Measurements from ENCODE around the gene NBEAL1. TPM values are rescaled to one million over a fixed set of nuclear protein-coding genes. Genes with fewer than 3 reads are reported as not detected.
"Not testable (repeated sequence)": the region's sequence is repeated elsewhere in the genome, so short reads cannot be mapped to it uniquely, and the experiment has no call there.

The NBEAL1 gene
- total RNA-seq, 2 donors from 2014 or later, result 37.4 to 60.8 TPM

DNA sequence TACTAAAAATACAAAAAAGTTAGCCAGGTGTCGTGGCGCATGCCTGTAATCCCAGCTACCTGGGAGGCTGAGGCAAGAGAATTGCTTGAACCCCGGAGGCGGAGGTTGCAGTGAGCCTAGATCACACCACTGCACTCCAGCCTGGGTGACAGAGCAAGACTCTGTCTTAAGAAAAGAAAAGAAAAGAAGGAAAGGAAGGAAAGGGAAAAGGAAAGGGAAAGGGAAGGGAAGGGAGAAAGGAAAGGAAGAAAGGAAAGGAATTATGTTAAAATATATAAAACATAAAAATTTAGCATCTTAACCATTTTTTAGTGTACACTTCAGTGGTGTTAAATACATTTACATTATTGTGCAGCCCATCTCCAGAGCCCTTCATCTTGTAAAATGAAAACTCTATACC is 76.0 kb downstream of the NBEAL1 start:
- not testable (repeated sequence) for DNase-seq (ENCODE audit: low spot score)
- intact Hi-C loops (cut with DNase I), result loop anchor here in 1 of 2 donors (10.0 kb wide), 1 partner anchor 1064 kb away; no protein-coding TSS in a partner anchor

DNA sequence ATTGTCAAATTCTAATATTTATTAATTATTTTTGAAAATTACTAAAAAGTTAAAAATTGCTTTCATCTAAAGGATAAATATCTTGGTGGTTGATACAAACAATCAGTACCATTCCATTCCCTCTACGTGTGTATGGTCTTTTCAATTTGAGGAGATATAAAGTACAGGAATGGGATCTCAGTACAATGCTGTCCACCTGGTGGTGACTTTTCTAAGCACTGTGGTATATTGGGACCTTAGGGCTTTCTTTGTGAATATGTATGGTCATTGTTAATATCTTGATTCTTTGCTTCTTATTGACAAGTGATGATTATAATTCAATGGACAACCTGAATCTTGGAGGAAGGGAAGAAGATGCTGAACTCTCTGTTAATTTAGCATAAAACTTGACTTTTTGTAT is 83.1 kb downstream of the NBEAL1 start:
- DNase-seq (ENCODE audit: low spot score), result no peak
- intact Hi-C loops (cut with DNase I), result loop anchor here in 1 of 2 donors (10.0 kb wide), 1 partner anchor 1057 kb away; no protein-coding TSS in a partner anchor

DNA sequence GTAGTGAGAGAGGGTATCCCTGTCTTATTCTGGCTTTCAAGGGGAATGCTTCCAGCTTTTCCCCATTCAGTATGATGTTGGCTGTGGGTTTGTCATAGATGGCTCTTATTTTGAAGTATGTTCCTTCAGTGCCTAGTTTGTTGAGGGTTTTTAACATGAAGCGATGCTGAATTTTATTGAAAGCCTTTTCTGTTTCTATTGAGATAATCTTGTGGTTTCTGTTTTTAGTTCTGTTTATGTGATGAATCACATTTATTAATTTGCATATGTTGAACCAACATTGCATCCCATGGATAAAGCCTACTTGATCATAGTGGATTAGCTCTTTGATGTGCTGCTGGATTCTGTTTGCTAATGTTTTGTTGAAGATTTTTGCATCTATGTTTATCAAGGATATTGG is 87.7 kb downstream of the NBEAL1 start:
- DNase-seq (ENCODE audit: low spot score); intact Hi-C loops (cut with DNase I): not testable (repeated sequence)

- no peak for DNase-seq (ENCODE audit: low spot score)
- intact Hi-C loops (cut with DNase I), result no loop called here
These were observed 89.6 kb downstream of the NBEAL1 start for GRCh38 chr2:203104273-203104672.

DNA sequence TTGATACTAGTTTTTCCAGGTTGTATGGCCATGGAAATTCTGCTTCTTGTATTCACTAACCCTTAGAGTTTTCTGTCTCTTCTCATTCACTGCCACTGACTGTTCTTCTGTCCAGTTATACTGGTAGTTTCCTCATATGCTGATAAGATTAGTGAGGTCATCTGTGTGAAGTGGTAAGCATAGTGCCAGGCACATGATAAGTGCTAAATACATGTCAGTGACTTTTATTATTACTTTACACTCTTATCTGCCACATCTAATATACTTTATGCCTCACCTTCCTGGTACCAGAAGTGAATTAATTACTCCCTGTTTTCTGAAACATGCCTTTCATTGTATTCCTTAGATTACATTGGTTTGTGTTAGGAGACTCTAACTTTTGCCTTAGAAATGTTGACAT is 91.3 kb downstream of the NBEAL1 start:
- intact Hi-C loops (cut with DNase I), result no loop called here
- no peak for DNase-seq (ENCODE audit: low spot score)

DNA sequence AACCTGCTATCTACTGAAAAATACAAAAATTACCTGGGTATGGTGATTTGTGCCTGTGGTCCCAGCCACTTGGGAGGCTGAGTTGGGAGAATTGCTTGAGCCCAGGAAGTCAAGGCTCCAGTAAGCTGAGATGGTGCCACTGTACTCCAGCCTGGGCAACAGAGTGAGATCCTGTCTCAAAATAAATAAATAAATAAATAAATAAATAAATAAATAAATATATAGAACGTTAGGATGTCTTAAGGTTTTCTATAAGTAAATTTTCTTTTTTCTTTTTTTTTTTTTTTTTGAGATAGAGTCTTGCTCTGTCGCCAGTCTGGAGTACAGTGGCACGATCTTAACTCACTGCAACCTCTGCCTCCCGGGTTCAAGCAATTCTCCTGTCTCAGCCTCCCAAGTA is 95.8 kb downstream of the NBEAL1 start:
- intact Hi-C loops (cut with DNase I); DNase-seq (ENCODE audit: low spot score): not testable (repeated sequence)

GRCh38 chr2:203112342-203112741 is 97.7 kb downstream of the NBEAL1 start:
- intact Hi-C loops (cut with DNase I), result no loop called here
- no peak for DNase-seq (ENCODE audit: low spot score)

DNA sequence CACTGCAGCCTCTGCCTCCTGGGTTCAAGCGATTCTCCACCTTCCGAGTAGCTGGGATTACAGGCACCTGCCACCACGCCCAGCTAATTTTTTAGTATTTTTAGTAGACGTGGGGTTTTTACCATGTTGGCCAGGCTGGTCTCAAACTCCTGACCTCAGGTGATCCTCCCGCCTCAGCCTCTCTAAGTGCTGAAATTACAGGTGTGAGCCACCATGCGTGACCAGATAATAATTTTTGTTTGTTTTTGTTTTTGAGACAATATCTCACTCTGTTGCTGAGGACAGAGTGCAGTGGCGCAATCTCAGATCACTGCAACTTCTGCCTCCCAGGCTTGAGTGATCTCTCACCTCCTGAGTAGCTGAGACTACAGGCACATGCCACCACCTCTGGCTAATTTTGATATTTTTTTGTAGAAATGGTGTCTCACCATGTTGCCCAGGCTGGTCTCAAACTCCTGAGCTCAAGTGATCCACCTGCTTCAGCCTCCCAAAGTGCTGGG is 100.6 kb downstream of the NBEAL1 start:
- DNase-seq (ENCODE audit: low spot score); intact Hi-C loops (cut with DNase I): not testable (repeated sequence)

DNA sequence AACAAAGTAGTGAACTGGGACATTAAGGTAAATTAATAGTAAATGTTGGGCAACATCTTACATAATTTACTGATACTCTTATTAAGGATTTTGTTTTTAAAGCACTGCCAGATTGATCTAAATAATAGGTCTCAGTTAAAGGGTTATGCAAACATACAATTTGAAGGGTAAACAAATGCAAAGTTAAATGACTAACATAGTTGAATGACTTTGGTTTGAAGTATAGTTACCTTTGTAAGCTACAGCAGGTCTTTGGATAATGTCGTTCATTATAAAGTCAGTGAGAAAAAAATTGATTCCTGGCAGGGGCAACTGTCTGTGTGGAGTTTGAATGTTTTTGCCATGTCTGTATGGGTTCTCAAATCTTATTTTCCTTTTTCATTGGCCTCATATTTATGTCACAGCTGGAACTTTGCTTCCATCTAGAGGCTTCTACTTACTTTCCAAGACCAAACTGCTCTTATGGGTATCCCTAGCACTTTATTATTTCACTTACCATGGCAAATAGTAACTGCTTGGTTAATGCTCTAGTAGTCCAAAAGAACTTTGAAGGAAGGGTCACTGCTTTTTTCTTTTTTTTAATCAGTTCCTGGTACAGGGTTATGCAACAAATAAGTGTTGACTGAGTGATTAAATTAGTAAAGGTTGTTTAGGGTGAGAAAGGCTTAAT is 107.8 kb downstream of the NBEAL1 start:
- intact Hi-C loops (cut with DNase I), result no loop called here
- no peak for DNase-seq (ENCODE audit: low spot score)

GRCh38 chr2:203126996-203127395 is 112.3 kb downstream of the NBEAL1 start:
- intact Hi-C loops (cut with DNase I), result no loop called here

DNA sequence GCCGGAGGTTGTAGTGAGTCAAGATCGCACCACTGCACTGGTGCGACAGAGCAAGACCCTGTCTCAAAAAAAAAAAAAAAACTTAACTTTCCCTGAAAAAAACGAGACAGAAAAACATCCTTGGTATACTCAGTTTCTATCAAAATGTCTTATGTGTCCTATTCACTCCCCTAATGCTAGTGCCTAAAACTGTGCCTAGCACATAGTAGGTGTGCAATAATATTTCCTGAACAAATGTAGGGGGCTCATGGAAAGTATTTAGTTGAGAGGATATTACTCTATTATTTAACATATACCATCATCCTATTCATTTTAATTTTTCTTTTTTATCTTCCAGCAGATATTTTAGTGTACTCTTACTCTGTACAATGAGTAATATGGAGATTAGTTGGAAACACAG is 120.4 kb downstream of the NBEAL1 start:
- intact Hi-C loops (cut with DNase I), result no loop called here

More at GRCh38 chr2:203126996-203127395, 112.3 kb downstream of the NBEAL1 start:
- DNase-seq (ENCODE audit: low spot score), result no peak

GRCh38 chr2:203143391-203143790 is 128.7 kb downstream of the NBEAL1 start:
- intact Hi-C loops (cut with DNase I), result no loop called here
- DNase-seq (ENCODE audit: low spot score), result no peak

More for the DNA sequence above, 120.4 kb downstream of the NBEAL1 start:
- no peak for DNase-seq (ENCODE audit: low spot score)

- no peak for DNase-seq (ENCODE audit: low spot score)
- intact Hi-C loops (cut with DNase I), result no loop called here
These were observed 134.5 kb downstream of the NBEAL1 start for GRCh38 chr2:203149194-203149593.

GRCh38 chr2:203155406-203155805 is 140.7 kb downstream of the NBEAL1 start:
- DNase-seq (ENCODE audit: low spot score), result no peak
- intact Hi-C loops (cut with DNase I), result no loop called here

DNA sequence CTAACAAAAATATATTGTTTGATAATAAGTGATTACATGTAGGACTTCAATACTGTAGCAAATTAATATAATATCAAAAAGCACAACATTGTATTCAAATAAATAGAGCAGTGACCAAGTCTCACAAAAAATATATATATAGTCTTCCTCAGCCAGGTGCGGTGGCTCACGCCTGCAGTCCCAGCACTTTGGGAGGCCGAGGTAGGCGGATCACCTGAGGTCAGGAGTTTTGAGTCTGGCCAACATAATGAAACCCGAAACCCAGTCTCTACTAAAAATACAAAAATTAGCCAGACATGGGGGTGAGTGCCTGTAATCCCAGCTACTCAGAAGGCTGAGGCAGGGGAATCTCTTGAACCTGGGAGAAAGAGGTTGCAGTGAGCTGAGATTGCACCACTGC is 148.0 kb downstream of the NBEAL1 start:
- DNase-seq (ENCODE audit: low spot score); intact Hi-C loops (cut with DNase I): not testable (repeated sequence)

- no peak for DNase-seq (ENCODE audit: low spot score)
- intact Hi-C loops (cut with DNase I), result no loop called here
These were observed 149.7 kb downstream of the NBEAL1 start for GRCh38 chr2:203164311-203164935.

GRCh38 chr2:203167751-203168150 is 153.1 kb downstream of the NBEAL1 start:
- DNase-seq (ENCODE audit: low spot score), result no peak
- intact Hi-C loops (cut with DNase I), result no loop called here

GRCh38 chr2:203170502-203170901 is 155.8 kb downstream of the NBEAL1 start:
- intact Hi-C loops (cut with DNase I), result no loop called here
- DNase-seq (ENCODE audit: low spot score), result no peak

DNA sequence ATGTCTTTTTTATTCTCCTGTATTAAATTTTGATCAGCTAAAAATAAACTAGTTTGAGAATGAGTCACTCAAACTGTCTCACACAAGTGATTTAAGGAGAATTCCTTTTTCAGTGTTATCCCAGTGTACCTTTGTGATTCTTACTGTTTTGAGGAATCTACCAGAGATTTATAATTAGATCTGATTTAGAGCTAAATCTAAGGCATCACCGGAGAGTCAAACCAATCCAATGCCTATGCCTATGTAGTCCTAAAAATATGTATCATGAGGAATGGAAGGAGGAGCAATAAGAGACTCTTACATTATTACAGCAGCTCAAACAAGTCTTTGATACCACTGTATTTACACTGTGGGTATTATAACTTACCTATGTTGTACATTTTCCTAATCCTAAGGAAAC is 160.7 kb downstream of the NBEAL1 start:
- DNase-seq (ENCODE audit: low spot score), result no peak
- intact Hi-C loops (cut with DNase I), result no loop called here

- intact Hi-C loops (cut with DNase I), result no loop called here
- DNase-seq (ENCODE audit: low spot score), result no peak
These were observed 162.7 kb downstream of the NBEAL1 start for GRCh38 chr2:203177361-203177760.

DNA sequence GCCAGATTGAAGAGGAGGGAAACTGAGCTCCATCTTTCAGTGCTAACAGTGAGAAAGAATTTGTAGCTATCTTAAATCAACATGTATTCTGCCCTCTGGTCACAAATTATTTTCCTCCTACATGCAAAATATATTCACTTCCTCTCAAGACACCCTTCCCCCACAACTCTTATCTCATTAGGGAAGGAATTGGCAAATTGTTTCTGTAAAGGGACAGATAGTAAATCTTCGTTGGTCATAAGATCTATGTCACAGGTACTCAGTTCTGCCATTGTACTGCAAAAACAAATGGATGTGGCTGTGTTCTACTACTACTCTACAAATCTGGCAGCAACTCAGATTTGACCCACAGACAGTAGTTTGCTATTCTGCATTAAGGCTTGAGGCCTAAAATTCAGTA is 171.2 kb downstream of the NBEAL1 start:
- intact Hi-C loops (cut with DNase I), result no loop called here
- DNase-seq (ENCODE audit: low spot score), result no peak
